NCI-H446 treated with DMSO at 0.1 percent for 48 hours (cell line): Measurements from ENCODE around the gene PTCH1.

Experiments used
- DNase-seq: peaks from one replicate; lab custom pipeline; 2025; lab: John Stamatoyannopoulos, UW

Gene PTCH1

GRCh38 chr9:95516734-95517558 lies at the start of gene PTCH1:
TSS of gene PTCH1 (minus strand) at chr9:95516971.
- no peak for DNase-seq

GRCh38 chr9:95565982-95566381 lies 49.2 kb upstream of the PTCH1 start:
- no peak for DNase-seq

DNA sequence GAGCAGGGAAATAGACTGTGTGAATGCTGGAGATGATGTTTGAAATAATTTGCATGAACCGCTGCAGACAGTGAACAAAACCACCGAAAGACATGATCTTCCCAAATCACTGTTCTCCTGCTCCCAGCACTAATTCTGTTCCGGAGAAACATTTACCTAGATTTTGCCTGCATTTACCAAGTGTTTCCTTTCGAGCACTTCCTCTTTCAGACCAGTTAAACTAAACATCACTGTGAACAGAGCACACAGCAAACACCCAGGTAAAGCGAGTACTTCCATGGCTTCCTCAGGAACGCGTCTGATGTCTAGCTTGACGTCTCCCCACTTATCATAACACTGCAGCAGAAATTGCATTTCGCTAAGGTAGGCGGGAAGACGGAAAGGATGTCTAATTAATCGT lies 45.1 kb upstream of the PTCH1 start:
- no peak for DNase-seq

- DNase-seq, result no peak
Measured at GRCh38 chr9:95557142-95557541, 40.4 kb upstream of the PTCH1 start.

- no peak for DNase-seq
Measured at GRCh38 chr9:95556521-95556920, 39.8 kb upstream of the PTCH1 start.

GRCh38 chr9:95552814-95553546 lies 36.2 kb upstream of the PTCH1 start:
- DNase-seq, result no peak

DNA sequence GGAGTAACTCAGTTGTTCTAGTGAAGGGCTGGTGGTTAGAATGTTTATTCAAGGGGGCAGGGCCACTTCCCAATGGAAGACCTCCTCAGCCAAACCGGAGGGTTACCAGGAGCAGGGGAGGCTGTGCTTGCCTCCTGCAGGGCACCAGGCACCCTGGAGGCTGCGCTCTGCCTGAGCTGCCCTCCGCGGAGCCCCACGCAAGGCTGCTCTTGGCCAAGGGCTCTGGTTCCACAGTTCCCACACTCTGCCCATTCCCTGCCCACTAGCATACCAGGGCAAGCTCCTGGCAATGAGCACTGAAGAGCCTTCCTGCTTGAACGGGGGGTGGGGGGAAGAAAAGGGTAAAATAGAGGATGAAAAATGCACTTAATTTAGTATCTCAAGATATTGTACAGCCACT lies 35.5 kb upstream of the PTCH1 start:
- DNase-seq, result no peak

DNA sequence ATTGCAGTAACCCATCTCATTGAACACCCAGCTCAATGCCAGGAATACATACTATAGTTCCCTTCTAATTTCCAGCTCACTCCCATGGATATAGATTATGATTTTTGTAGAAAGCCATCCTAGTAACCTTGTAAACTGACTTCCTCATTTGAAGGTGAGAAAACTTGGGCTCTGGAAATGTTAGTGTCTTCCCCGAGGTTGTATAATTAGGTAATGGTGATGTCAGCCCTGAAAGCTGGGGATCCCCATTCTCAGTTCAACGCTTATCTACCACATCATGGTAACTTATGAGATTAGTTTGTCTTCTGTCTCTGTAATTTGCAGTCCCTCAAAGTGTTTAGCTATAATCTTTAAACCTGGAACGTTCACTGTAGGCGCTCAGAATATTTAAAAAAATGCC lies 34.6 kb upstream of the PTCH1 start:
- DNase-seq, result no peak

- DNase-seq, result no peak
Measured at GRCh38 chr9:95545831-95546567, 29.2 kb upstream of the PTCH1 start.

DNA sequence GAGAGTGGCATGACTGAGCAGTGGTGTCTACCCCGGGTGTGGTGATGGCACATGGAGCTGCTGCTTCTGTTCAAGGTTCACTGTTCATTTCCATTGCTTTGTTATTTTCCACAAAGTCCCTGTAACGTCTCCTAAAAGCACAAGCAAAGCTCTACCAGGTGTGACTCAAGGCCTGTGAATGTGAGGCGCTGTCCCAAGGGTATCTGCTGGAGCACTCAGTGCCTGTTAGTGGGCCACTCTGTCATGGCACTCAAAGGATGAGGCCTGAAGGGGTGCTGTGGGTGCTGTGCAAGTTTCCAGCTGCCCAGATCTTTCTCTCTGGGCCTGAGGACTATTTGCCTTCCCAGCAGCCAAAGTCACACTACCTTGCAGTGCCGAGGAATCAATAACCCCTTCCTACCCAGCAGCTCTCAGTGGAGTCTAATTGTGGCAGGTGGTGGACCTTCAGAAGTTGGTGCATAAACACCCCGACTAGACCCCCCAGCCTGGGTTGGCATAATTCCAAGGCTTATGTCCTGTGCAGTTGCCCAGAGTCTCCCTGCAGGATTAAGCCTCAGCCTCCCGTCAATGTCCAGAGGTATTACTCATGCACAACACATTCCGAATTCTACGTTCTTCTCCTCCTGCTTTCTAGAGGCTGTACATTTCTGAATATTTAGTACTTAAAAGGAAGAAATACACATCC lies 17.4 kb upstream of the PTCH1 start:
- DNase-seq, result no peak

DNA sequence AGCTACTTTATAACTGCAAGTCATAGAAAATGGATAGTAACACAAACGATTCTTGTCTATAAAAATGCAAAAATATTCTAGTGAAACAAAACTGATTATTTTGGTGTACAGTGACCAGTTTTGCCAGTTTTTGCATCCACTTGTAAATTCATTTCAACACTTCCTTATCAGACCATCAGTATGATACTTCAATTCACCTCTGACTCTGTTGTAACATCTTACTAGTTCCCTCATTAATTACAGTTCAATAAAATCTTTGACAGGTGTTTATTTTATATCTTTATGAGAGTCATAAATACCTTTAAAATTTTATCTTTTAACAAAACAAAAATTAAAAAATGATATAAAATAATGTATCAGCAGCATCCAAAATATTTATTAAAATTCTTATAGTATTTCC lies 13.1 kb upstream of the PTCH1 start:
- DNase-seq, result no peak

GRCh38 chr9:95528908-95529502 lies 12.2 kb upstream of the PTCH1 start:
- no peak for DNase-seq

GRCh38 chr9:95522871-95523370 lies 6.2 kb upstream of the PTCH1 start:
- DNase-seq, result no peak

DNA sequence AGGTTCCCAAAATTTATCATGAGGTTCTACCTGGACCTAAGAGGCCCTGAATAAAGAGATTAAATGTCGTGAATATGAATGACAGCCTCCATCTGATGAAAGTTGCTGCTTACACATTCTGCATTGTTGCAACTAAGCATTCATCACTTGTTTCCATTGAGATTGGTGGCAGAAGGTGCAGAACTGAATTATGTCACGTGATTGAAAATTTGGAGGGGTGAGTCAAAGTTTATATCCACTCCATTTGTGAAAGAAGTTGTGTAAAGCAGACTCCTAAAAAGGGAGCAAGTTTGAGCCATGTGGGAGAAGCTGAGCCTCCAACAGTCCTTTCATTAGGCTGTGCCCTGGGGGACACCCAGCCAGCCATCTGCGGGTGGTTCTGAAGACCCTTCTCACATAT lies 4.9 kb upstream of the PTCH1 start:
- DNase-seq, result no peak

DNA sequence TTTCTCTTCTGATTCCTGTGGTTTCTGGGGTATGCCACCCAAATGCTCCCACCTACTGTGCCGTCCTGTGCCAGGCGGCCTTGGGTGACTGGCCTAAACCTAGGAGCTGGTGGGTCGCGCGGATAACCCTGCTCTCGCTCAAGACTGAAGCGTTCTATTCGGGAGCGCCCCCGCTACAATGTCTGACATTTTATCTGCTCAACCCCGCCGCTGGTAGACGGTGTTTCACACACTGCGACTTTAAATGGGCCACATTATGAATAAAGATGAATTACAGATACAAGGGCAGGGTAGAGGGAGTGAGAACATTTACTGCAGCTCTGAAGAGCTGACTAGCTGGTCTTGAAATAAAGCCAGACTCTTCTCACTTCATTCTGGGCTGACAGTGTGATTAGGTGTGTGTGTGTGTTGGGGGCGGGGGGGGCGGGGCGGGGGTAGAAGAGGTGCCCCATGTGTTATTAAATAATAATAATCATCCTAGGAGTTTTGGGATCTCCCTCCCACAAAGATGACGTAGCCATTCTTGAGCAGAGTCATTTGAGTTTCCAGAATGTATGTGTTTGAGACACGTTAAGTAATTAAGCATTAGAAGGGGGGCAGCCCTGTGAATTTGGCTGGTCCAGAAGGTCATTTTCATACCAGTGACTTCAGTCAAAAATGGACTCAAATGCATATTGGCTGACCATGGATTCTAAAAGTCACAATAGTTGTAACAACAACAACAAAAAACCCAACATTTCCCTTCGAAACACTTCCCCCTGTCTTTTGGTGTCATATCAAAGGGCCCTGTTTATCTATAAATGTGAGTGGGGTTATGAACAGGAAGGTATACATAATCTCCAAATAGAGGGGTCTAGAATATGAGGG lies 1.0 kb upstream of the PTCH1 start:
- DNase-seq, result no peak

DNA sequence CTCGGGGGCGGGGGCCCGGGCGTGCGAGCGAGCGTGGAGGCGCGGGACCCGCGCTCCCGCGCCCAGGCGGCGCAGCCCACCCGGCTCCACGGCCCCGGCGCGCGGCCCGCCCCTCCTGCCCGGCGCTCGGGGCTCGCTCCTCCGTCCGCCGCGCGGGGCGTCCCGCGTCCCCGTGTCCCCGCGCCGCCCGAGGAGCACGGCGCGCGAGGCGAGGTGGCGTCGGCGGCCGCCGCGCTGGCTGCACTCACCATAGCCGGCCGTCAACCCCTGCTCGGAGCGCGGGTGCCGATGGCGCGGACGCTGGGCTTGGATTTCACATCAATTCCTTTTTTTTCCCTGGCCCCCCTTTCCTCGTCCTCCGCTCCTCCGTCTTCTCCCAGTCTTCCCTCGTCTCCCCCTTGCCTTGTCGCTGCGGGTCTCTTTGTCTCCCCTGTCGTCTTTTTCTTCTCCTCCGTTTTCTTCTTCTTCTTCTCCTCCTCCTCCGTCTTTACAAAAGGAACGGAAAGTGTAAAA lies 494 bp downstream of the PTCH1 start:
- DNase-seq, result no peak

DNA sequence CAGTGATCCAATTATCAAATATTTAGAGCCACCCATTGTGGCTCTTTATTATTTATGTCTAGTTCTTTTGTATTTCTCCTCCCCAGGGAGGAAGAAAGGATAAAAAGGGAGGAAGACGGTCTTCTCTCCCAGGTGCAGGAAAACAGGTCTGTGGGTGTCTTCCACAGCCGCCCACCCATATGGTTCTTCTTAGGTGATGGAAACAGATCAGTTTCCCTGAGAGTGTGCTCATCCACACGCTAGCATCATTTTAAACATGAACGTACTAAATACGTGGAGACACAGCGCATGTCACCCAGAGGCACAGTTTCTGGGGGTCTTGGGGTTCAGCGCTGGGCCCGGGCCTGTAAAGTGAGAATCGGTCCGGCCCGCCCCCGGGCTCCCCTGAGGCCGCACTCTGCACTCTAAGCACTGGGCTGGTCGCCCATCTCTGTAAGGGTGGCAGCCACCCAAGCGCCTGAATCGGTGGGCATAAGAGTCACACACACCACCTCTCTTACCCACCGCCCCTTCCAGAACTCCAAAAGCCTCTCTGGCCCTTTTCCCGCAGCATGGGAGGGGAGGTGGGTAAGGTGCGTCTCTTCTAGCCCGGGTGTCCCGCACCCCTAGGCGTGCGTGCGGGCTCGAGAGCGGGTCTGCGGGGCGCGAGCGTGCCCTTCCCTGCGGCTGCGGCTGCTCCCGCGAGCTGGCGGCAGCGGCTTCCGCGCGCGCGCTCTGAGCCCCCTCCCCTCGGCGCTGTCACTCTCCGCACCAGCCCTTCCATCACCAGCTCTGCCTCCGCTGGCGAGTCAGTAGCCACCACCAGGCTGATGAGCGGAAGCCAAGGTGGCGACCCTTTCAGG lies 1.3 kb downstream of the PTCH1 start:
- peak; percentile 7 for DNase-seq

- DNase-seq, result no peak
Measured at GRCh38 chr9:95514342-95514741, 2.4 kb downstream of the PTCH1 start.

DNA sequence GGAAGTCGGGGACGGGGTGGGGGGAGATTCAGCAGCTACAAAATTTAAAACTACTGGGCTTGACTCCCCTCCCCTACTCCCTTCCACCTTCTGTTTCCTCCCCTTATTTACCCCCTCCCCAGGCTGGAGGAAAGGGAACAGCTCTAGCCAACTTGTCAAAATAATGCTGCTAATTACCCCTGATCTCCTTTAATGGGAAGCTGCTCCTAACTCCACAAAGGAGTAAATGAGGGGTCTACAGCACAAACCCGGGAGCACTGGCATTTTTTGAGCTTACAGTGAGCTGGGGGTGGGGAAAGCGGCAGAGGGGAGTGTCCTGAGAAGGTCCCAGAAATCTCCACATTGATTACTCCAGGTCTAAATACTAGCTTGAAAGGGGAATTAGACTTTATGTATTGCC lies 3.1 kb downstream of the PTCH1 start:
- no peak for DNase-seq

DNA sequence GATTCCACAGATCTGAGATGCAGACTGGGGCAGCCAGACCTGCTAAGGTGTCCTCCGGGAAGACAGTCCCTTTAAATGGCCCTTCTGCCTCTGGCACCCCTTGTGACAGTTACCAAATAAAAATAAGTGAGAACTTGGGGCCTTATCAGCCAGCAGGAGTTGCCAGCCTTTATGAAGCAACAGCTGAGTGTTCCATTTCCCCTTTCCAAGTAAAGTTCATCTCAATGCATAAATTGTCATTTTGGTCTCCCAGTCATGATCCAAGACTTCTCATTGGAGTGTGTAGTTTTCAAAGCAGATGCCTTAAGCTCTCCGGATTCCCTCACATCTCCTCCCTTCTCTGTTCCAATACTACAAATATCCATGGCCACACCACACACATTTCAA lies 4.1 kb downstream of the PTCH1 start:
- DNase-seq, result no peak
